Measurements from ENCODE around the gene RABGAP1L. TPM values are rescaled to one million over a fixed set of nuclear protein-coding genes. Genes with fewer than 3 reads are reported as not detected.

Gene RABGAP1L
- total and polyA plus RNA-seq, 2 donors (not counting 3 experiments of a cell fraction or from before 2014, with no cell fraction given) = 6.4 to 22.2 TPM

- POLR2A ChIA-PET = no interaction called here
- Histone ChIP-seq H3K4me1 (ENCODE audit: control insufficient read depth, extremely low read depth, insufficient read depth, low read length) (peaks cover 4% of the 10 kb centered on the region), H3K4me2 (ENCODE audit: insufficient read depth, low read length) (no peak overlapping the region), H3K36me3 (ENCODE audit: control insufficient read depth in 2 of 2, extremely low read depth in 1 of 2, insufficient read depth in 2 of 2, low read length in 2 of 2) (no peaks in the 10 kb centered on the region), H3K27ac (ENCODE audit: insufficient read depth, low read depth, low read length) (no peak overlapping the region), H3K9me1 (replicated peaks; ENCODE audit: control insufficient read depth, extremely low read depth, insufficient read depth, low read length) (no peaks in the 10 kb centered on the region), H3K9ac (replicated peaks; ENCODE audit: extremely low read depth, insufficient read depth, low read length) (no peak overlapping the region), H3K79me2 (ENCODE audit: control insufficient read depth, insufficient read depth, low read length) (no peaks in the 10 kb centered on the region), H3K27me3 (ENCODE audit: control insufficient read depth in 2 of 2, insufficient read depth in 2 of 2, low read length in 2 of 2) (no peaks in the 10 kb centered on the region), H3K9me3 (replicated peaks; ENCODE audit: control insufficient read depth, insufficient read depth, low read length) (no peaks in the 10 kb centered on the region), H2AFZ (ENCODE audit: low read depth, low read length) (no peak overlapping the region), H4K20me1 (replicated peaks; ENCODE audit: control insufficient read depth, extremely low read depth, insufficient read depth, low read length) (no peaks in the 10 kb centered on the region), H3K4me3 (replicated peaks in 1 of 3; ENCODE audit: insufficient read depth in 1 of 3, low read depth in 1 of 3, low read length in 3 of 3) (no peak overlapping the region)
- no TSS peak for BruUV-seq (replicated peaks)
- FAIRE-seq (no peak), DNase-seq (ENCODE audit: low read depth, low spot score) (no peak)
- TF ChIP-seq CTCF (IDR thresholded peaks at IDR 0.05; ENCODE audit: extremely low read depth in 1 of 2, insufficient read depth in 1 of 2, low read depth in 1 of 2, low read length in 2 of 2) (no peak), POLR2AphosphoS5 (IDR thresholded peaks at IDR 0.05; ENCODE audit: insufficient read depth, low read depth, low read length) (no peak), FOS (IDR thresholded peaks at IDR 0.05; ENCODE audit: borderline replicate concordance, insufficient read depth, low read length) (no peak), MYC (IDR thresholded peaks at IDR 0.05; ENCODE audit: low read depth, low read length) (no peak), EZH2 (IDR thresholded peaks at IDR 0.05; ENCODE audit: borderline replicate concordance, low read depth, low read length, severe bottlenecking) (no peak), POLR2A (IDR thresholded peaks at IDR 0.05; ENCODE audit: low read depth, low read length) (no peak)
- intact Hi-C loops (cut with micrococcal nuclease) = no loop called here
- dilution Hi-C loops (cut with MboI; ENCODE audit: extremely low pct_ligation_motif_present, low sequenced_read_pairs) = no loop called here
- CTCF ChIA-PET = interaction anchor here (1.2 kb wide), 1 partner anchor 22 kb away, joined by 3 read pairs; no protein-coding TSS in a partner anchor
Measured at GRCh38 chr1:174297351-174297750, 138.0 kb downstream of the RABGAP1L start.

All from endothelial cell of umbilical vein (primary cell).